Subcutaneous adipose tissue (tissue), 4 donors: Measurements from ENCODE around the gene KCNQ5. TPM values are rescaled to one million over a fixed set of nuclear protein-coding genes. Genes with fewer than 3 reads are reported as not detected.

Experiments
- CTCF ChIP-seq: fragments of 450-650 bp; IDR thresholded peaks from one replicate; pipeline ENCODE4 v1.5.1; 2016; ENCODE audit warnings: low read depth, mild to moderate bottlenecking, control low read depth, antibody characterized with exemption, moderate library complexity
- total RNA-seq, 4 donors: library from RNA; depleted of rRNA; stranded (reverse); fragments of >200 nt; gene quantifications; one replicate each; pipeline ENCODE4 v1.1.0, GENCODE V29; 2016

The KCNQ5 gene
- total RNA-seq, 4 donors from 2014 or later: 0.17 TPM; not detected in 3

GRCh38 chr6:72836971-72837370, 215.1 kb downstream of the KCNQ5 start:
- no peak for TF ChIP-seq CTCF

GRCh38 chr6:72841195-72841594, 219.3 kb downstream of the KCNQ5 start:
- TF ChIP-seq CTCF: no peak

GRCh38 chr6:72842140-72842539, 220.3 kb downstream of the KCNQ5 start:
- TF ChIP-seq CTCF: no peak

GRCh38 chr6:72844614-72845013, 222.8 kb downstream of the KCNQ5 start:
- no peak for TF ChIP-seq CTCF

GRCh38 chr6:72849346-72849745, 227.5 kb downstream of the KCNQ5 start:
- TF ChIP-seq CTCF: no peak

- TF ChIP-seq CTCF: no peak
These were observed 228.2 kb downstream of the KCNQ5 start for GRCh38 chr6:72850040-72850439.

- TF ChIP-seq CTCF: no peak
These were observed 228.6 kb downstream of the KCNQ5 start for GRCh38 chr6:72850469-72850868.
